ENCODE measurements around the gene CD81.

Gene CD81

GRCh38 chr11:2432628-2433071, 55.5 kb downstream of the CD81 start:
- no peak overlapping the region for H3K4me3 Mint-ChIP-seq
- H3K9me3 Mint-ChIP-seq (ENCODE audit: low read depth), result no peaks in the 10 kb centered on the region
- H3K27me3 Mint-ChIP-seq, result no peaks in the 10 kb centered on the region
- no peaks in the 10 kb centered on the region for H3K4me1 Mint-ChIP-seq (ENCODE audit: low read depth)
- H3K36me3 Mint-ChIP-seq, result no peaks in the 10 kb centered on the region
- no peak overlapping the region for H3K27ac Mint-ChIP-seq

- H3K36me3 Mint-ChIP-seq, result no peaks in the 10 kb centered on the region
- H3K27ac Mint-ChIP-seq, result no peak overlapping the region
- no peaks in the 10 kb centered on the region for H3K4me1 Mint-ChIP-seq (ENCODE audit: low read depth)
- no peak overlapping the region for H3K4me3 Mint-ChIP-seq
- no peaks in the 10 kb centered on the region for H3K9me3 Mint-ChIP-seq (ENCODE audit: low read depth)
- H3K27me3 Mint-ChIP-seq, result no peaks in the 10 kb centered on the region
These were observed 56.2 kb downstream of the CD81 start for GRCh38 chr11:2433106-2433925.

GRCh38 chr11:2434008-2434407, 56.9 kb downstream of the CD81 start:
- Mint-ChIP-seq H3K27ac (no peak overlapping the region), H3K27me3 (no peaks in the 10 kb centered on the region), H3K4me1 (ENCODE audit: low read depth) (no peaks in the 10 kb centered on the region), H3K4me3 (no peak overlapping the region), H3K36me3 (no peaks in the 10 kb centered on the region), H3K9me3 (ENCODE audit: low read depth) (no peaks in the 10 kb centered on the region)

GRCh38 chr11:2434506-2435255, 57.6 kb downstream of the CD81 start:
- Mint-ChIP-seq H3K27ac (no peak overlapping the region), H3K4me3 (no peak overlapping the region), H3K27me3 (no peaks in the 10 kb centered on the region), H3K4me1 (ENCODE audit: low read depth) (no peaks in the 10 kb centered on the region), H3K36me3 (no peaks in the 10 kb centered on the region), H3K9me3 (ENCODE audit: low read depth) (no peaks in the 10 kb centered on the region)

GRCh38 chr11:2435288-2436012, 58.3 kb downstream of the CD81 start:
- Mint-ChIP-seq H3K36me3 (no peaks in the 10 kb centered on the region), H3K27ac (no peak overlapping the region), H3K4me3 (no peak overlapping the region), H3K27me3 (no peaks in the 10 kb centered on the region), H3K4me1 (ENCODE audit: low read depth) (no peaks in the 10 kb centered on the region), H3K9me3 (ENCODE audit: low read depth) (no peaks in the 10 kb centered on the region)

- Mint-ChIP-seq H3K36me3 (no peaks in the 10 kb centered on the region), H3K27me3 (no peaks in the 10 kb centered on the region), H3K27ac (no peak overlapping the region), H3K9me3 (ENCODE audit: low read depth) (no peaks in the 10 kb centered on the region), H3K4me1 (ENCODE audit: low read depth) (no peaks in the 10 kb centered on the region), H3K4me3 (no peak overlapping the region)
These were observed 59.0 kb downstream of the CD81 start for GRCh38 chr11:2436013-2436520.

GRCh38 chr11:2436521-2437031, 59.5 kb downstream of the CD81 start:
- Mint-ChIP-seq H3K9me3 (ENCODE audit: low read depth) (no peaks in the 10 kb centered on the region), H3K4me1 (ENCODE audit: low read depth) (no peaks in the 10 kb centered on the region), H3K27ac (no peak overlapping the region), H3K36me3 (no peaks in the 10 kb centered on the region), H3K27me3 (no peaks in the 10 kb centered on the region), H3K4me3 (no peak overlapping the region)

- no peak overlapping the region for H3K27ac Mint-ChIP-seq
- H3K4me3 Mint-ChIP-seq, result no peak overlapping the region
- H3K4me1 Mint-ChIP-seq (ENCODE audit: low read depth), result peaks cover 8% of the 10 kb centered on the region
- no peaks in the 10 kb centered on the region for H3K36me3 Mint-ChIP-seq
- no peaks in the 10 kb centered on the region for H3K27me3 Mint-ChIP-seq
- H3K9me3 Mint-ChIP-seq (ENCODE audit: low read depth), result no peaks in the 10 kb centered on the region
These were observed 60.4 kb downstream of the CD81 start for GRCh38 chr11:2437516-2437915.

GRCh38 chr11:2439820-2440219, 62.7 kb downstream of the CD81 start:
- peaks cover 19% of the 10 kb centered on the region for H3K4me1 Mint-ChIP-seq (ENCODE audit: low read depth)
- no peaks in the 10 kb centered on the region for H3K27me3 Mint-ChIP-seq
- H3K36me3 Mint-ChIP-seq, result no peaks in the 10 kb centered on the region
- no peaks in the 10 kb centered on the region for H3K9me3 Mint-ChIP-seq (ENCODE audit: low read depth)
- no peak overlapping the region for H3K4me3 Mint-ChIP-seq
- no peak overlapping the region for H3K27ac Mint-ChIP-seq

- H3K36me3 Mint-ChIP-seq, result no peaks in the 10 kb centered on the region
These were observed 63.5 kb downstream of the CD81 start for GRCh38 chr11:2440646-2441045.

GRCh38 chr11:2441171-2441570, 64.1 kb downstream of the CD81 start:
- Mint-ChIP-seq H3K4me3 (no peak overlapping the region), H3K9me3 (ENCODE audit: low read depth) (no peaks in the 10 kb centered on the region), H3K4me1 (ENCODE audit: low read depth) (peaks cover 23% of the 10 kb centered on the region), H3K36me3 (no peaks in the 10 kb centered on the region), H3K27ac (no peak overlapping the region), H3K27me3 (no peaks in the 10 kb centered on the region)

More at GRCh38 chr11:2440646-2441045, 63.5 kb downstream of the CD81 start:
- no peak overlapping the region for H3K27ac Mint-ChIP-seq
- H3K9me3 Mint-ChIP-seq (ENCODE audit: low read depth), result no peaks in the 10 kb centered on the region
- H3K4me1 Mint-ChIP-seq (ENCODE audit: low read depth), result peaks cover 23% of the 10 kb centered on the region
- no peak overlapping the region for H3K4me3 Mint-ChIP-seq
- H3K27me3 Mint-ChIP-seq, result no peaks in the 10 kb centered on the region

- H3K36me3 Mint-ChIP-seq, result no peaks in the 10 kb centered on the region
- no peaks in the 10 kb centered on the region for H3K27me3 Mint-ChIP-seq
- H3K4me3 Mint-ChIP-seq, result no peak overlapping the region
- H3K4me1 Mint-ChIP-seq (ENCODE audit: low read depth), result peaks cover 37% of the 10 kb centered on the region
- no peaks in the 10 kb centered on the region for H3K9me3 Mint-ChIP-seq (ENCODE audit: low read depth)
- no peak overlapping the region for H3K27ac Mint-ChIP-seq
These were observed 65.5 kb downstream of the CD81 start for GRCh38 chr11:2442589-2442988.

GRCh38 chr11:2443406-2443805, 66.3 kb downstream of the CD81 start:
- no peak overlapping the region for H3K27ac Mint-ChIP-seq
- peak overlapping the region; percentile 51 for H3K4me3 Mint-ChIP-seq
- H3K9me3 Mint-ChIP-seq (ENCODE audit: low read depth), result no peaks in the 10 kb centered on the region

GRCh38 chr11:2443881-2444820, 67.0 kb downstream of the CD81 start, which contains the start of gene TRPM5:
Gene TRPM5 (minus strand): TSS chr11:2444514. CDS start chr11:2423036, 21,478 bp downstream.
- Mint-ChIP-seq H3K4me3 (peak within 1 kb of the TSS; percentile 89), H3K27ac (peak within 1 kb of the TSS; percentile 80), H3K4me1 (ENCODE audit: low read depth) (peaks cover 45% of the 10 kb centered on the region), H3K36me3 (no peaks in the 10 kb centered on the region), H3K27me3 (no peaks in the 10 kb centered on the region), H3K9me3 (ENCODE audit: low read depth) (no peaks in the 10 kb centered on the region)

More at GRCh38 chr11:2443406-2443805, 66.3 kb downstream of the CD81 start:
- Mint-ChIP-seq H3K4me1 (ENCODE audit: low read depth) (peaks cover 43% of the 10 kb centered on the region), H3K27me3 (no peaks in the 10 kb centered on the region), H3K36me3 (no peaks in the 10 kb centered on the region)
